Activated CD8-positive, alpha-beta T cell treated with anti-CD3 and anti-CD28 coated beads for 36 hours (primary cell): Measurements from ENCODE around the gene C3orf70. TPM values are rescaled to one million over a fixed set of nuclear protein-coding genes. Genes with fewer than 3 reads are reported as not detected.

ENCODE experiments used
- ATAC-seq: fragments of 200-7000 bp; cut with Tn5 transposase; one replicate; pipeline ENCODE4 v1.10.0; 2021; ENCODE audit warnings: mild to moderate bottlenecking, moderate library complexity
- CTCF ChIA-PET: fragments of 350-600 bp; sonication (Branson Sonifier 250); formaldehyde crosslinking; loops from one replicate; lab custom pipeline; 2021; ENCODE audit warnings: antibody characterized with exemption; lab: Charles Lee
- POLR2A ChIA-PET: fragments of 350-600 bp; sonication (Branson Sonifier 250); formaldehyde crosslinking; loops from one replicate; lab custom pipeline; 2021; ENCODE audit warnings: antibody characterized with exemption; lab: Charles Lee
- DNase-seq: peaks from one replicate; pipeline ENCODE4 v3.0.0-alpha.2; 2020
- H3K27ac Mint-ChIP-seq: one replicate; pipeline ENCODE4 v1.8.0; 2021; ENCODE audit warnings: mild to moderate bottlenecking, mixed read lengths
- H3K27me3 Mint-ChIP-seq: one replicate; pipeline ENCODE4 v1.8.0; 2021; ENCODE audit warnings: mixed read lengths
- H3K36me3 Mint-ChIP-seq: one replicate; pipeline ENCODE4 v1.8.0; 2021; ENCODE audit warnings: low read depth, mixed read lengths
- H3K4me1 Mint-ChIP-seq: one replicate; pipeline ENCODE4 v1.8.0; 2021; ENCODE audit warnings: low read depth, mixed read lengths
- H3K4me3 Mint-ChIP-seq: one replicate; pipeline ENCODE4 v1.8.0; 2021; ENCODE audit warnings: mild to moderate bottlenecking, moderate library complexity, mixed read lengths
- H3K9me3 Mint-ChIP-seq: one replicate; pipeline ENCODE4 v1.8.0; 2021; ENCODE audit warnings: mixed read lengths
- intact Hi-C: fragments of 100-400 bp; cut with micrococcal nuclease; formaldehyde crosslinking; loops from one replicate; pipeline ENCODE4 v1.10.0; 2022
- total RNA-seq, 2 experiments: library from RNA; stranded (reverse); gene quantifications; one replicate each; pipeline ENCODE4 v1.2.3, GENCODE V29; 2021
- TF ChIP-seq, protein P1 (sequence below): fragments of 200-600 bp; IDR thresholded peaks from one replicate; pipeline ENCODE4 v1.8.0; 2022; ENCODE audit warnings: antibody characterized with exemption, mild to moderate bottlenecking

The C3orf70 gene
- total RNA-seq, 2 experiments from 2014 or later, result 0.04 TPM; not detected in 1

DNA sequence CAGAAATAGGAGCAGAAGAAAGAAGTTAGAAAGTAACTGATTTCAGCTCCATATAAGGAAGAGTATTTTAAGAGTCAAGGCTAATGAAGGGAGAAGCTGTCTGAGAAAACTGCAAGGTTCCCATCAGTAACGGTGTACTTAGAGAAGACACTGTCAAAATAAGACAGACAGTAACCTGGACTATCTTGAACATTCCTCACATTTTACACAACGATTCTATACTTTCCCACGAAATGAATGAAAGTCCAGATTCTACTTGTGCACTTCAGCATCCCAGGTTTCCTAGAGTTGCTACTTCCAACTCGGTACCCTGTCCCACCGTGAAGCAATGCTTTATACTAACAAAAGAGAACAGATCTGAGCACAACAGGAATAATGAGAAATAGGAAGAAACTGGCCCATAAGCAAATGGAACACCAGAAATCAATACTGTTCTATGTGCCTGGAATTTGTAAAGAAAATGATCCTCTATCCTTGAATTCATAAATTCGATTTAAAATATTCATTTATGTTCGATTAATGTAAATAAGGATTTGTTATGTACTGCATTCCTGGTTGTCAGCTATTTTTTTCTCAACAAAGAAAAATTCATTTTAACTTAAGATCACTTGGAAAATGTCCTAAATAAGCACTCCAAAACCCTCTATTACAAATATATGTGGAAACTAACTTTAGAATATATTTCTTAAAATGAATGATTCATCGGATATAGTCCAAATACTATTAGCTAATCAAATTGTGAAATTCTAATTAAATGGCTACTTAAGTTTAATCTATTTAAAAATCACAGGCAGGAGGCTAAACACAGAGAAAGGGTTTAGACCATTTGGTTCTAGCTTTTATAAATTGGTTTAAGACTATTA, 1.5 kb downstream of the C3orf70 start:
- POLR2A ChIA-PET, result no interaction called here
- CTCF ChIA-PET, result interaction anchor here (1.4 kb wide), 1 partner anchor 25 kb away, joined by 3 read pairs; no protein-coding TSS in a partner anchor
- intact Hi-C loops, result no loop called here

DNA sequence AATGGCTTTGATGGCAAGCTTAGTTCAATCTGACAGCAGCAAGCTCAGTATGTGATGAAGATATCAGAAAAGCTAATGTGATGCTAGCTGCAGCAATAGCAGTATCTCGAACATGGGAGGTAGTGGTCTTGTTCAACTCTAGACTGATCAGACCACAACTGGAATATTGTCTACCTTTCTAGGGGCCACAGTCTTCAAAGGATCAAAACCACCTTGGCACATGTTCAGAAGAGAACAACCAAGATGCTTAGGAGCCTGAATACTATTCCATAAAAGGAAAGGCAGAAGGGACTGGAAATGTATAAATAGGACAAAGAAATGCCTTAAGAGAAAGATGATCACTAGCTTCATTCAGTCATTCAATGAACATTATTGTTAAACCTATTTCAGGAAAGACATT, 2.3 kb downstream of the C3orf70 start:
- intact Hi-C loops, result no loop called here
- H3K4me1 Mint-ChIP-seq, result peaks cover 2% of the 10 kb centered on the region
- DNase-seq (no peak), ATAC-seq (no peak)
- ChIA-PET CTCF (no interaction called here), POLR2A (no interaction called here)
- TF ChIP-seq, protein P1, sequence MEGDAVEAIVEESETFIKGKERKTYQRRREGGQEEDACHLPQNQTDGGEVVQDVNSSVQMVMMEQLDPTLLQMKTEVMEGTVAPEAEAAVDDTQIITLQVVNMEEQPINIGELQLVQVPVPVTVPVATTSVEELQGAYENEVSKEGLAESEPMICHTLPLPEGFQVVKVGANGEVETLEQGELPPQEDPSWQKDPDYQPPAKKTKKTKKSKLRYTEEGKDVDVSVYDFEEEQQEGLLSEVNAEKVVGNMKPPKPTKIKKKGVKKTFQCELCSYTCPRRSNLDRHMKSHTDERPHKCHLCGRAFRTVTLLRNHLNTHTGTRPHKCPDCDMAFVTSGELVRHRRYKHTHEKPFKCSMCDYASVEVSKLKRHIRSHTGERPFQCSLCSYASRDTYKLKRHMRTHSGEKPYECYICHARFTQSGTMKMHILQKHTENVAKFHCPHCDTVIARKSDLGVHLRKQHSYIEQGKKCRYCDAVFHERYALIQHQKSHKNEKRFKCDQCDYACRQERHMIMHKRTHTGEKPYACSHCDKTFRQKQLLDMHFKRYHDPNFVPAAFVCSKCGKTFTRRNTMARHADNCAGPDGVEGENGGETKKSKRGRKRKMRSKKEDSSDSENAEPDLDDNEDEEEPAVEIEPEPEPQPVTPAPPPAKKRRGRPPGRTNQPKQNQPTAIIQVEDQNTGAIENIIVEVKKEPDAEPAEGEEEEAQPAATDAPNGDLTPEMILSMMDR, result no peak
- peaks cover 28% of the 10 kb centered on the region for H3K27me3 Mint-ChIP-seq
- H3K4me3 Mint-ChIP-seq, result no peak overlapping the region
- no peaks in the 10 kb centered on the region for H3K9me3 Mint-ChIP-seq
- H3K36me3 Mint-ChIP-seq, result no peaks in the 10 kb centered on the region
- no peak overlapping the region for H3K27ac Mint-ChIP-seq

More for the DNA sequence above, 1.5 kb downstream of the C3orf70 start:
- no peak overlapping the region for H3K4me3 Mint-ChIP-seq
- H3K9me3 Mint-ChIP-seq, result no peaks in the 10 kb centered on the region
- TF ChIP-seq, protein P1, result no peak
- no peaks in the 10 kb centered on the region for H3K36me3 Mint-ChIP-seq
- ATAC-seq (no peak), DNase-seq (no peak)
- peaks cover 26% of the 10 kb centered on the region for H3K27me3 Mint-ChIP-seq
- peaks cover 2% of the 10 kb centered on the region for H3K4me1 Mint-ChIP-seq
- H3K27ac Mint-ChIP-seq, result no peak overlapping the region

DNA sequence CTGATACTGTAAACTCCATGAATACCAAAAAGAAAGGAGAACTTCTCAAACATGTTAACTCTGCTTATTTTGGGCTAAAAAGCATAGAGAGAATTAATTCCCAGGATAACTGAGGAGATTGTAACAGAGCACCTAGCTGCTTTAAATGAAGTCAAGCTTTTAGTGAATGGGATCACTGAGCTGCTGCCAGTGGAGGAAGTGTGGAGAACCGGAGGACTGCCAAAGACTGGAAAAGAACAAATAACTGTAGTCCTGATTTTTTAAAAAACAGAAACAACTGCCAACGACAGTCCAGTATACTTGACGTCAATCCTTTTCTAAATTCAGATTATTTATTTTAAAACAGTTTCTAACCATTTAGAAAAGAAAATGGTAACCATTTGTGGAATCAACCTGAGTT, 3.3 kb downstream of the C3orf70 start:
- intact Hi-C loops, result no loop called here
- ATAC-seq (no peak), DNase-seq (no peak)
- H3K4me1 Mint-ChIP-seq, result peaks cover 2% of the 10 kb centered on the region
- POLR2A ChIA-PET, result interaction anchor here (0.6 kb wide), 1 partner anchor 208 kb away, joined by 3 read pairs; no protein-coding TSS in a partner anchor
- CTCF ChIA-PET, result no interaction called here
- H3K9me3 Mint-ChIP-seq, result no peaks in the 10 kb centered on the region
- H3K27ac Mint-ChIP-seq, result no peak overlapping the region
- no peak overlapping the region for H3K4me3 Mint-ChIP-seq
- peaks cover 28% of the 10 kb centered on the region for H3K27me3 Mint-ChIP-seq
- no peaks in the 10 kb centered on the region for H3K36me3 Mint-ChIP-seq
- TF ChIP-seq, protein P1, result no peak

DNA sequence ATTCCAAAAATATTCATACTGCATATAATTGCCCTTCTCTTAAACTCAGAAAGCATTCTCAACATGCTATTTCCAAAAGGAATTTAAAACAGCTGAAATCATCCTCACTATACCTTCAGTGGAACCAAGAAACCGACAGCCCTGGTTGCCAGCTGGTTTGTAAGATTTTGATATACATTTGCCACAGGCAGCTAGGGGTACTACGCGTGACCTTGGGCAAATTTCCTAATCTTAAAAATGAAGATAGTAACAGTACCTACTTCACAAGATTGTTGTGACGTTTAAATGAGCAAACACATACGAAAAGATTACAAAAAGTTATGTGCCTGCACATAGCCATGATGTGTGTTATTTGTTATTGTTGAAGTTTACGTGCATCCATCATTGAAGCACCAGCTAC, 7.3 kb downstream of the C3orf70 start:
- DNase-seq (no peak), ATAC-seq (no peak)
- Mint-ChIP-seq H3K4me3 (no peak overlapping the region), H3K27me3 (peaks cover 16% of the 10 kb centered on the region), H3K27ac (no peak overlapping the region), H3K36me3 (no peaks in the 10 kb centered on the region), H3K9me3 (no peaks in the 10 kb centered on the region), H3K4me1 (no peaks in the 10 kb centered on the region)
- TF ChIP-seq, protein P1, result no peak
- intact Hi-C loops, result no loop called here
- POLR2A ChIA-PET, result no interaction called here
- CTCF ChIA-PET, result interaction anchor here (0.9 kb wide), 1 partner anchor 70 kb away, joined by 4 read pairs; no protein-coding TSS in a partner anchor

DNA sequence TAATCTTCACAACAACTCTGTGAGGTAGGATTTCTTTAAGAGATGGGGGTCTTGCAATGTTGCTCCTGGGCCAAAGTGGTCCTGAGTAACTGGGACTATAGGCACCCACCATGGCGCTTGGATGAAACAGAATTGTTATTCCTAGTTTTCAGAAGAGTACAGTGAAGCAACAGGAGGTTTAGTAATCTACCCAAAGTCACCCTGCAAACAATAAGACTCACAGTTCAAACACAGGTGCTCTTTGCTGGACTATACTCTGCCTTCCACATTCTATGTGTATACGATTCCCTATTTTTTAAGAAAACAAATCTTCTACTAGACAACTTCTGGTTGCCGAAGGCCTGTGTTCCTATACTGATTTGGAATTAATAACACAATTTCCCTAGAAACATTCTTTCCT, 8.1 kb downstream of the C3orf70 start:
- Mint-ChIP-seq H3K27me3 (peaks cover 12% of the 10 kb centered on the region), H3K9me3 (no peaks in the 10 kb centered on the region), H3K4me1 (no peaks in the 10 kb centered on the region), H3K4me3 (no peak overlapping the region), H3K27ac (no peak overlapping the region), H3K36me3 (no peaks in the 10 kb centered on the region)
- DNase-seq (no peak), ATAC-seq (no peak)
- TF ChIP-seq, protein P1, result no peak
- intact Hi-C loops, result no loop called here
- POLR2A ChIA-PET, result no interaction called here
- CTCF ChIA-PET, result no interaction called here
